SU-DHL-6 (cell line): ENCODE results near the gene CLCN6.

Source experiments
- H2AFZ ChIP-seq: fragments of 200-600 bp; sonication (generic); 2 replicates; pipeline ENCODE4 v1.6.1; 2014; ENCODE audit warnings: low read depth, mild to moderate bottlenecking, moderate library complexity, mixed read lengths, antibody characterized with exemption, low read length; ENCODE audit not compliant: severe bottlenecking
- H3F3A ChIP-seq: fragments of 200-600 bp; shearing (Covaris generic); 2 replicates; pipeline ENCODE4 v1.6.0; 2016; ENCODE audit warnings: antibody characterized with exemption, mild to moderate bottlenecking; ENCODE audit not compliant: insufficient read depth
- H3K27ac ChIP-seq: fragments of 200-600 bp; sonication (generic); 2 replicates; pipeline ENCODE4 v1.5.1; 2016; ENCODE audit warnings: low read depth, mild to moderate bottlenecking, low read length, moderate library complexity, mixed read lengths
- H3K27me3 ChIP-seq: fragments of 200-600 bp; sonication (generic), shearing (Covaris generic); 2 replicates; pipeline ENCODE4 v1.6.0; 2014; ENCODE audit warnings: mild to moderate bottlenecking, low read length
- H3K36me3 ChIP-seq: fragments of 200-600 bp; sonication (generic); 2 replicates; pipeline ENCODE4 v1.6.1; 2014; ENCODE audit warnings: mild to moderate bottlenecking, low read length, mixed read lengths
- H3K4me2 ChIP-seq: fragments of 300-600, 200-600 bp; shearing (Covaris generic), sonication (generic); 2 replicates; pipeline ENCODE4 v1.6.0; 2014; ENCODE audit warnings: low read length, low read depth, mild to moderate bottlenecking; ENCODE audit not compliant: poor library complexity, severe bottlenecking
- H3K4me3 ChIP-seq: fragments of 200-600 bp; sonication (generic); 2 replicates; pipeline ENCODE4 v1.5.1; 2014; ENCODE audit warnings: antibody characterized with exemption, low read length, mild to moderate bottlenecking, mixed read lengths; ENCODE audit not compliant: insufficient read depth, poor library complexity, severe bottlenecking
- H3K79me2 ChIP-seq: fragments of 200-600 bp; sonication (generic); 2 replicates; pipeline ENCODE4 v1.6.1; 2014; ENCODE audit warnings: mild to moderate bottlenecking, low read length, moderate library complexity; ENCODE audit not compliant: insufficient read depth
- H3K9ac ChIP-seq: fragments of 200-600 bp; sonication (generic); 2 replicates; pipeline ENCODE4 v1.7.0; 2014; ENCODE audit warnings: mild to moderate bottlenecking, low read length
- H3K9me2 ChIP-seq: fragments of 200-600 bp; sonication (generic); replicated peaks from 2 replicates; pipeline ENCODE4 v1.6.1; 2014; ENCODE audit warnings: low read length; ENCODE audit not compliant: insufficient read depth
- H3K9me3 ChIP-seq: fragments of 200-600 bp; sonication (generic); 2 replicates; pipeline ENCODE4 v1.6.1; 2014; ENCODE audit warnings: low read length, mixed read lengths; ENCODE audit not compliant: insufficient read depth
- H4K20me1 ChIP-seq: fragments of 200-600 bp; sonication (generic); 2 replicates; pipeline ENCODE4 v1.6.1; 2014; ENCODE audit warnings: low read depth, mild to moderate bottlenecking, antibody characterized with exemption, low read length, moderate library complexity, mixed read lengths
- CTCF ChIP-seq: fragments of 200-600 bp; sonication (generic); IDR thresholded peaks from one replicate; pipeline ENCODE4 v1.5.1; 2017; ENCODE audit warnings: antibody characterized with exemption, mild to moderate bottlenecking, low read length, moderate library complexity; ENCODE audit not compliant: insufficient read depth, poor library complexity, severe bottlenecking
- EZH2phosphoT487 ChIP-seq: fragments of 200-600 bp; sonication (generic), shearing (Covaris generic); conservative IDR thresholded peaks from 2 replicates; pipeline ENCODE4 v1.6.1; 2018; ENCODE audit warnings: mild to moderate bottlenecking, antibody characterized with exemption, low read length, moderate library complexity, mixed read lengths

The CLCN6 gene

DNA sequence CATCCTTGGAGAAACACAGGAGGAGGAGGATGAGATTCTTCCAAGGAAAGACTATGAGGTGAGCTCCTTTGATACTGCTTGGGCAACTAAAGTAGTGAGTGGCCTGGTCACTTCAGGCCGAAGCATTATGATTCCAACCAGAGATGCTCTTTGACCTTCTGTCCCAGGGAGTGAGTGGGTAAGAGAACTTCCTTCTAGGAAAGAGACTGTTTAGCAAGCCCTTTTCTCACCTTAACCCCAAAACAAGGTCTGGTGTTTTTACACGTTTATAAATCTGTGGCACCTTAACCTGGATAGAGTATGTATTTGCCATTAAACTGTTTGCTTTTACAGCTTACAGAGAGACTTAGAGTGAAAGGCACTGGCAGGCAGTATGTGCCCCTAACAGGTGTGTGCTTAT is 1.1 kb downstream of the CLCN6 start:
- no peaks in the 10 kb centered on the region for H3K9me2 ChIP-seq
- H4K20me1 ChIP-seq = no peaks in the 10 kb centered on the region
- H3K27ac ChIP-seq = peak overlapping the region; percentile 75
- peak overlapping the region; percentile 97 for H3K4me2 ChIP-seq
- H3K27me3 ChIP-seq = no peaks in the 10 kb centered on the region
- no peaks in the 10 kb centered on the region for H3K9me3 ChIP-seq
- no peak overlapping the region for H2AFZ ChIP-seq
- H3K4me3 ChIP-seq = peak overlapping the region; percentile 86
- peaks cover 17% of the 10 kb centered on the region for H3K36me3 ChIP-seq
- peaks cover 48% of the 10 kb centered on the region for H3K79me2 ChIP-seq
- H3K9ac ChIP-seq = peak overlapping the region; percentile 88
- TF ChIP-seq EZH2phosphoT487 (no peak), CTCF (no peak)
- H3F3A ChIP-seq = peaks cover 25% of the 10 kb centered on the region

DNA sequence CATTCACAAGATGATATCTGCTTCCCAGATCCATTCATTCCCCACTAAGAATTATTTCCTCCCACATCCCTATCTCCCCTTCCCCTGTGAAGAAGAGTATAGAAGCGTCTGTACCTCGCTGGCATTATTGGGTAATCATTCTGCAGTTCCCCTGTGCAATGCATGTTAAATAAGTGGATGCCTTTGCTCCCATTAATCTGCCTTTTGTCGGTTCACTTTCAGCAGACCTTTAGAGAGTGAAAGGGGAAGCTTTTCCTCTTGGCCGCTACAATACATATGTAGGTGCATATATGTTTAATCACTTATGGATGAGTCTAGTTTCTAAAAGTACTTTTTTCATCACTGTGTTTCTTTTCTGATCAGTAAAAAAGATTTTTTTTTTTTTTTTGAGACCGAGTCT is 7.0 kb downstream of the CLCN6 start:
- H2AFZ ChIP-seq = no peak overlapping the region
- no peaks in the 10 kb centered on the region for H3K27me3 ChIP-seq
- no peaks in the 10 kb centered on the region for H3K9me3 ChIP-seq
- no peak overlapping the region for H3K4me3 ChIP-seq
- no peaks in the 10 kb centered on the region for H4K20me1 ChIP-seq
- peaks cover 30% of the 10 kb centered on the region; the same call in 1 of the 2 replicates for H3K36me3 ChIP-seq
- TF ChIP-seq CTCF = no peak
- no peak for TF ChIP-seq EZH2phosphoT487
- H3F3A ChIP-seq = peaks cover 44% of the 10 kb centered on the region
- no peak overlapping the region for H3K9ac ChIP-seq
- H3K79me2 ChIP-seq = peaks cover 34% of the 10 kb centered on the region
- no peak overlapping the region for H3K4me2 ChIP-seq
- H3K9me2 ChIP-seq = no peaks in the 10 kb centered on the region
- H3K27ac ChIP-seq = peak overlapping the region; percentile 29; the same call in 1 of the 2 replicates

DNA sequence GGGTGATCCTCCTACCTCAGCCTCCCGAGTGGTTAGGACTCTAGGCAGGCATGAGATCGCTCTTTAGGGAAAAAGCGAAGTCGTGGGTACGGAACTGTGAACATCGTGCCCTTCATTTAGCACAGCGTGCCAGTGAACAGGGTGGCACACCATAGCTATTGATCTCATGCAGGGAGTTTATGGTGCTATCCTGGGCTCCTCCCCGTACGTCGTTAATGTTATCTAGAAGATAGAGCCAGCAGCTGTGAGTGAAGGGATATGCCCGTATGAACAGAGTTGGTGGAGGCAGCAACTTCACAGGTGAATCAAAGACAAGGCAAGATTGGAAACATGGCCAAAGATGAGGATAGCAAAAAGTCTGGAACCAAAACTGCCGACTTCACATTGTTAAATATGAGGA is 11.2 kb downstream of the CLCN6 start:
- Histone ChIP-seq H3K9ac (no peak overlapping the region), H3K9me2 (no peaks in the 10 kb centered on the region), H3F3A (peaks cover 28% of the 10 kb centered on the region), H3K27ac (no peak overlapping the region), H3K36me3 (peaks cover 23% of the 10 kb centered on the region; the same call in 1 of the 2 replicates), H4K20me1 (no peaks in the 10 kb centered on the region), H3K27me3 (no peaks in the 10 kb centered on the region), H3K9me3 (no peaks in the 10 kb centered on the region), H2AFZ (no peak overlapping the region), H3K79me2 (peaks cover 17% of the 10 kb centered on the region), H3K4me3 (no peak overlapping the region), H3K4me2 (no peak overlapping the region)
- TF ChIP-seq CTCF (no peak), EZH2phosphoT487 (no peak)
